Natural killer cell (primary cell): ENCODE measurements around the gene EHMT1. TPM values are rescaled to one million over a fixed set of nuclear protein-coding genes. Genes with fewer than 3 reads are reported as not detected.

Source experiments
- ATAC-seq, 3 donors: fragments of 150-1000 bp in 2 of 3; fragments of 200-7000 bp in 1 of 3; cut with Tn5 transposase; 1 replicate in 1 of 3; 2 replicates in 2 of 3; pipeline ENCODE4 v1.10.0; 2021; ENCODE audit warnings: mild to moderate bottlenecking in 2 of 3, moderate library complexity in 2 of 3
- DNase-seq, 2 donors: peaks; one replicate each; pipeline versions ENCODE4 v3.0.0 to v3.0.0-alpha.2; 2013 to 2021; ENCODE audit warnings: mixed read lengths in 1 of 2
- H3K27ac ChIP-seq: one replicate; pipeline ENCODE4 v1.5.1; 2013; ENCODE audit warnings: mild to moderate bottlenecking, low read length
- H3K27me3 ChIP-seq: one replicate; pipeline ENCODE4 v1.6.1; 2013; ENCODE audit warnings: low read length; ENCODE audit not compliant: control insufficient read depth, insufficient read depth
- H3K36me3 ChIP-seq: one replicate; pipeline ENCODE4 v1.6.1; 2013; ENCODE audit warnings: low read length; ENCODE audit not compliant: control insufficient read depth, insufficient read depth
- H3K4me1 ChIP-seq: one replicate; pipeline ENCODE4 v1.6.1; 2013; ENCODE audit warnings: low read length; ENCODE audit not compliant: control insufficient read depth, insufficient read depth
- H3K4me3 ChIP-seq: one replicate; pipeline ENCODE4 v1.5.1; 2013; ENCODE audit warnings: low read length
- H3K9me3 ChIP-seq: one replicate; pipeline ENCODE4 v1.6.1; 2013; ENCODE audit warnings: low read length; ENCODE audit not compliant: control insufficient read depth, insufficient read depth
- H3K27ac Mint-ChIP-seq, 2 donors: one replicate each; pipeline ENCODE4 v1.8.0; 2022; ENCODE audit warnings: mild to moderate bottlenecking in 2 of 2, mixed read lengths in 2 of 2, moderate library complexity in 1 of 2
- H3K27me3 Mint-ChIP-seq, 2 donors: one replicate each; pipeline ENCODE4 v1.8.0; 2022; ENCODE audit warnings: low read depth in 2 of 2, mixed read lengths in 2 of 2
- H3K36me3 Mint-ChIP-seq: one replicate; pipeline ENCODE4 v1.8.0; 2022; ENCODE audit warnings: mixed read lengths
- H3K4me1 Mint-ChIP-seq, 2 donors: one replicate each; pipeline ENCODE4 v1.8.0; 2022; ENCODE audit warnings: mixed read lengths in 2 of 2
- H3K4me3 Mint-ChIP-seq: one replicate; pipeline ENCODE4 v1.8.0; 2022; ENCODE audit warnings: mild to moderate bottlenecking, moderate library complexity, mixed read lengths
- H3K9me3 Mint-ChIP-seq, 2 donors: one replicate each; pipeline ENCODE4 v1.8.0; 2022; ENCODE audit warnings: mixed read lengths in 2 of 2
- WGBS: methylation state at CpG from one replicate; pipeline ENCODE4 v1.1.7; 2013; ENCODE audit warnings: missing lambda C conversion rate; ENCODE audit not compliant: insufficient coverage; 5-methylcytosine and 5-hydroxymethylcytosine counted together
- intact Hi-C: fragments of 100-400 bp; cut with micrococcal nuclease; formaldehyde crosslinking; loops from one replicate; pipeline ENCODE4 v1.14.2; 2022
- total RNA-seq, 4 donors: library from RNA; stranded (reverse); fragments of 120-200 nt in 1 of 4; gene quantifications; one replicate each; pipeline versions ENCODE4 v1.2.3 to v1.2.4, GENCODE V29; 2013 to 2022
- TF ChIP-seq, protein P1 (sequence below): fragments of 200-600 bp; IDR thresholded peaks from one replicate; pipeline ENCODE4 v1.8.0; 2022; ENCODE audit warnings: antibody characterized with exemption

EHMT1 gene
- total RNA-seq, 3 donors from 2014 or later (not counting 1 experiment from before 2014, with no cell fraction given) = 173 to 200 (median 176) TPM

DNA sequence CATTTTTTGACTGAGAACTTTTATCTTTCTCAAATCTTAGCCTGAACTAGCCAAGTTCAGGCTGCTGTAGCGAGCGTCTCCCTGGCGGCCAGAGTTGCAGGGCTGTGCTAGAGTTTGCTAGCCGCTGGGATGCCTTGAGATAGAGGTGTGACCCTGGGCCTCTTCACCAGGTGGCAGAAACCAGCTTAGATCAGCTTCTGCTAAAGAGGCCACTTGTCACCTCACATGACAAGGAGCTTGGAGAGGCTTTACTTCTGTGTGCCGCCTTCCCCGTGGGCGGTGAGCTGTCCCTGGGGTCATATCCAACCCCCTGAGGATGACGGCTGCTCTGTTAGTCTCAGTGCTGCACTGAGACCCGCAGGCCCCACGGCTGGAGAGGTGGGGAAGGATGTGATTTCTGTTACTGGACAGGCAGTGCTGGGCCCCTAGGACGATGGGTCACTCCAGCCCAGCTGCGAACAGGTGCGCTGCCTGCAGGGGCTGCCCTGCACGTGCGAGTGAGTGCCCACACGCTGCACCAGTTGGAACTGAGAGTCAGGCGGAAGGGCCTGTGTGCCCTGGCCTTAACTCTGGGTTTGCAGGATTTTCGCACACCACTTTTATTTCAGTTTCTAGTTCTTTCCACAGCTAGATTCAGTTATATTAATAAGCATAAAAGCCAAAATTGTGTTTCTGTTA, 63.8 kb downstream of the EHMT1 start:
- DNase-seq (no peak), ATAC-seq (peak in 1 of 3 donors; percentile 49)
- H3K4me1 Mint-ChIP-seq = peaks cover 58 to 66% of the 10 kb centered on the region in 2 donors
- peak overlapping the region; percentile 38 to 40 for H3K27ac Mint-ChIP-seq
- H3K27me3 ChIP-seq = no peaks in the 10 kb centered on the region
- WGBS = 75% methylated on average over 18 of the region's 18 CpGs
- H3K9me3 Mint-ChIP-seq = no peaks in the 10 kb centered on the region
- H3K27ac ChIP-seq = no peak overlapping the region
- intact Hi-C loops = no loop called here
- H3K4me3 ChIP-seq = no peak overlapping the region
- no peaks in the 10 kb centered on the region for H3K9me3 ChIP-seq
- TF ChIP-seq, protein P1, sequence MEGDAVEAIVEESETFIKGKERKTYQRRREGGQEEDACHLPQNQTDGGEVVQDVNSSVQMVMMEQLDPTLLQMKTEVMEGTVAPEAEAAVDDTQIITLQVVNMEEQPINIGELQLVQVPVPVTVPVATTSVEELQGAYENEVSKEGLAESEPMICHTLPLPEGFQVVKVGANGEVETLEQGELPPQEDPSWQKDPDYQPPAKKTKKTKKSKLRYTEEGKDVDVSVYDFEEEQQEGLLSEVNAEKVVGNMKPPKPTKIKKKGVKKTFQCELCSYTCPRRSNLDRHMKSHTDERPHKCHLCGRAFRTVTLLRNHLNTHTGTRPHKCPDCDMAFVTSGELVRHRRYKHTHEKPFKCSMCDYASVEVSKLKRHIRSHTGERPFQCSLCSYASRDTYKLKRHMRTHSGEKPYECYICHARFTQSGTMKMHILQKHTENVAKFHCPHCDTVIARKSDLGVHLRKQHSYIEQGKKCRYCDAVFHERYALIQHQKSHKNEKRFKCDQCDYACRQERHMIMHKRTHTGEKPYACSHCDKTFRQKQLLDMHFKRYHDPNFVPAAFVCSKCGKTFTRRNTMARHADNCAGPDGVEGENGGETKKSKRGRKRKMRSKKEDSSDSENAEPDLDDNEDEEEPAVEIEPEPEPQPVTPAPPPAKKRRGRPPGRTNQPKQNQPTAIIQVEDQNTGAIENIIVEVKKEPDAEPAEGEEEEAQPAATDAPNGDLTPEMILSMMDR = no peak
- no peak overlapping the region for H3K4me3 Mint-ChIP-seq
- H3K4me1 ChIP-seq = peaks cover 9% of the 10 kb centered on the region
- H3K36me3 ChIP-seq = no peaks in the 10 kb centered on the region
- H3K36me3 Mint-ChIP-seq = no peaks in the 10 kb centered on the region
- no peaks in the 10 kb centered on the region for H3K27me3 Mint-ChIP-seq

DNA sequence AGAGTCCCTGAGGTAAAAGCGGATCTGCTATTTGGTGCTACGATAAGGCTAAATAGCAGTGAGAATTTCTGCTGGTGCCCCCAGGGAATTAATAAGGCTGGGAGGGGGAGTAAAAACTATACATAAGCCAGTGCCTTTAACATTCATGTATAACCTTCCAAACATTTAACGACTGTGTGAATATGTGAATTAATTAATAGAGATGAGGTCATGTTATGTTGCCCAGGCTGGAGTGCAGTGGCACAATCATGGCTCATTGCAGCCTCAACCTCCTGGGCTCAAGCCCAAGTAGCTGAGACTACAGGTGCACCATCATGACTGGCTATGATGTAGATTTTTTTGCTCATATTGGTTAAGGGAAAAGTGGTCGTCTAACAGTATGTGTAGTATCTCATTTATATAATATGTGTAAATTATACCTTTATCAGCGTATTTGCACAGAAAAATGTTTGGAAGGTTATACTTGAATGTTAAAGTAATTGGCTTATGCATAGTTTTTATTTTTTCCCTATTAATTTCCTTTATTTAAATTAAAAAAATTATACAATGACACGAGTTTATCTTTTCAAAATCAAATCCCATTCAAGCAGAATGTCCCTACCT, 64.6 kb downstream of the EHMT1 start:
- H3K4me1 Mint-ChIP-seq = peaks cover 55 to 66% of the 10 kb centered on the region in 2 donors
- WGBS = 78% methylated on average over 3 of the region's 6 CpGs
- H3K9me3 ChIP-seq = no peaks in the 10 kb centered on the region

DNA sequence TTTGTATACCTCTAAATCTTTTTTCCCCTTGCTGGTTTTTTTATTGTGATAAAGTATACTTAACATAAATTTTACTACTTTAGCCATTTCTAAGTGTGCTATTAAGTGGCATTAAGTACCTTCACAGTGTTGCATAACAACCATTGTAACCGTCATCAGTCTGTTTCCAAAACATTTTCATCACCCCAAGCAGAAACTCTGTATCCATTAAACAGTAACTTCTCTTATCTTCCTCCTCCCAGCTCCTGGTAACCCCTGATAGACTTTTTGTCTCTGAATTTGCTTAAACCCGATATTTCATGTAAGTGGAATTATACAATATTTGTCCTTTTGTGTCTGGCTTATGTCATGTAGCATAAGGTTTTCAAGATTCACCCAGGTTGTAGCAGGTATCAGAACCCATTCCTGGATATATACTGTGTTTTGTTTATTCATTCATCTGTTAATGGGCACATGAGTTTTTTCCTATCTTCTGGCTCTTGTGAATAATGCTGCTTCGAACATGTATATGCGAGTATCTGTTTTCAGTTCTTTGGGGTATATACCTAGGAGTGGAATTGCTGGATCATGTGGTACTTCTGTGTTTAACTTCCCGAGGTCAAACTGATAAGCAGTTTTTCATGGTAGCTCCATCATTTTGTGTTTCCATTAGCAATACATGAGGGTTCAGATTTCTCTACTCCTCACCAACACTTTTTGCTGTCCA, 66.4 kb downstream of the EHMT1 start:
- Histone ChIP-seq H3K4me1 (peaks cover 20% of the 10 kb centered on the region), H3K27ac (no peak overlapping the region), H3K4me3 (no peak overlapping the region), H3K9me3 (no peaks in the 10 kb centered on the region), H3K36me3 (no peaks in the 10 kb centered on the region), H3K27me3 (no peaks in the 10 kb centered on the region)
- Mint-ChIP-seq H3K36me3 (no peaks in the 10 kb centered on the region), H3K4me3 (no peak overlapping the region), H3K4me1 (peaks cover 60 to 69% of the 10 kb centered on the region in 2 donors), H3K27me3 (no peaks in the 10 kb centered on the region), H3K9me3 (no peaks in the 10 kb centered on the region), H3K27ac (peak overlapping the region; percentile 0 to 1)
- WGBS = 86% methylated on average over 5 of the region's 5 CpGs
- ATAC-seq (no peak), DNase-seq (no peak)
- intact Hi-C loops = no loop called here
- TF ChIP-seq, protein P1 = no peak

More for the DNA sequence above, 64.6 kb downstream of the EHMT1 start:
- TF ChIP-seq, protein P1 = no peak
- Histone ChIP-seq H3K4me3 (no peak overlapping the region), H3K4me1 (peaks cover 10% of the 10 kb centered on the region), H3K27ac (no peak overlapping the region), H3K36me3 (no peaks in the 10 kb centered on the region), H3K27me3 (no peaks in the 10 kb centered on the region)
- Mint-ChIP-seq H3K36me3 (no peaks in the 10 kb centered on the region), H3K27me3 (no peaks in the 10 kb centered on the region), H3K4me3 (no peak overlapping the region), H3K27ac (peak overlapping the region; percentile 38 to 40), H3K9me3 (no peaks in the 10 kb centered on the region)
- DNase-seq (no peak), ATAC-seq (no peak)
- intact Hi-C loops = no loop called here
